Naive thymus-derived CD4-positive, alpha-beta T cell (primary cell): ENCODE results near the gene PSMB3. TPM values are rescaled to one million over a fixed set of nuclear protein-coding genes. Genes with fewer than 3 reads are reported as not detected.

Experiments used
- ATAC-seq: fragments of 150-1000 bp; cut with Tn5 transposase; 2 replicates; pipeline ENCODE4 v1.10.0; 2021; ENCODE audit warnings: mild to moderate bottlenecking, moderate library complexity
- CTCF ChIA-PET: fragments of 350-600 bp; sonication (Branson Sonifier 250); formaldehyde crosslinking; loops from one replicate; lab custom pipeline; 2021; ENCODE audit warnings: antibody characterized with exemption; lab: Charles Lee
- POLR2A ChIA-PET: fragments of 350-600 bp; sonication (Branson Sonifier 250); formaldehyde crosslinking; loops from one replicate; lab custom pipeline; 2021; ENCODE audit warnings: antibody characterized with exemption, inconsistent platforms; lab: Charles Lee
- DNase-seq, 9 donors: peaks; one replicate each; pipeline versions ENCODE4 v3.0.0 to v3.0.0-alpha.2; 2020 to 2022; ENCODE audit warnings: mixed read lengths in 1 of 9
- H3K27ac ChIP-seq: one replicate; pipeline ENCODE4 v1.7.0; 2013; ENCODE audit warnings: mild to moderate bottlenecking, low read depth, low read length, moderate library complexity
- H3K27me3 ChIP-seq, 2 donors: one replicate each; pipeline ENCODE4 v1.7.0; 2013; ENCODE audit warnings: low read length in 2 of 2, mild to moderate bottlenecking in 2 of 2, moderate library complexity in 2 of 2; ENCODE audit not compliant: control insufficient read depth in 2 of 2, insufficient read depth in 2 of 2
- H3K36me3 ChIP-seq, 3 experiments: 1 replicate in 2 of 3; 2 replicates in 1 of 3; pipeline ENCODE4 v1.7.0; 2013; ENCODE audit warnings: low read length in 3 of 3, mild to moderate bottlenecking in 3 of 3, moderate library complexity in 1 of 3; ENCODE audit not compliant: insufficient read depth in 3 of 3, control insufficient read depth in 2 of 3
- H3K4me1 ChIP-seq, 2 donors: one replicate each; pipeline ENCODE4 v1.7.0; 2013; ENCODE audit warnings: low read length in 2 of 2, mild to moderate bottlenecking in 2 of 2, moderate library complexity in 1 of 2; ENCODE audit not compliant: control insufficient read depth in 2 of 2, insufficient read depth in 2 of 2
- H3K4me3 ChIP-seq: 2 replicates; pipeline ENCODE4 v1.7.0; 2013; ENCODE audit warnings: mild to moderate bottlenecking, low read length
- H3K9me3 ChIP-seq, 3 experiments: 1 replicate in 2 of 3; 2 replicates in 1 of 3; pipeline ENCODE4 v1.7.0; 2013; ENCODE audit warnings: low read length in 3 of 3; ENCODE audit not compliant: control insufficient read depth in 2 of 3
- H3K27ac Mint-ChIP-seq, 9 donors: one replicate each; pipeline ENCODE4 v1.8.0; 2020 to 2022; ENCODE audit warnings: mixed read lengths in 9 of 9, mild to moderate bottlenecking in 8 of 9, moderate library complexity in 5 of 9, inconsistent platforms in 2 of 9
- H3K27me3 Mint-ChIP-seq, 5 donors: one replicate each; pipeline ENCODE4 v1.8.0; 2021 to 2022; ENCODE audit warnings: mixed read lengths in 5 of 5, mild to moderate bottlenecking in 1 of 5
- H3K36me3 Mint-ChIP-seq, 5 donors: one replicate each; pipeline ENCODE4 v1.8.0; 2020 to 2022; ENCODE audit warnings: mixed read lengths in 5 of 5, mild to moderate bottlenecking in 3 of 5, inconsistent platforms in 1 of 5
- H3K4me1 Mint-ChIP-seq, 7 donors: one replicate each; pipeline ENCODE4 v1.8.0; 2020 to 2022; ENCODE audit warnings: mixed read lengths in 7 of 7, mild to moderate bottlenecking in 3 of 7, inconsistent platforms in 1 of 7
- H3K4me3 Mint-ChIP-seq, 10 donors: one replicate each; pipeline ENCODE4 v1.8.0; 2020 to 2022; ENCODE audit warnings: mild to moderate bottlenecking in 10 of 10, mixed read lengths in 10 of 10, moderate library complexity in 6 of 10, inconsistent platforms in 2 of 10
- H3K9me3 Mint-ChIP-seq, 11 donors: one replicate each; pipeline ENCODE4 v1.8.0; 2020 to 2022; ENCODE audit warnings: mixed read lengths in 11 of 11, mild to moderate bottlenecking in 4 of 11, inconsistent platforms in 1 of 11, moderate library complexity in 1 of 11
- intact Hi-C, 2 donors: fragments of 100-400 bp; cut with micrococcal nuclease; formaldehyde crosslinking; loops; one replicate each; pipeline ENCODE4 v1.15.1; 2023
- polyA plus RNA-seq, 2 donors: library from polyadenylated mRNA; unstranded; fragments of 300-500 nt; fragmentation: Illumina TruSeq; gene quantifications; one replicate each; pipeline ENCODE4 v1.2.3, GENCODE V29; 2021
- total RNA-seq, 6 experiments: library from RNA in 5 of 6; stranded (reverse) in 5 of 6; gene quantifications; 1 replicate in 5 of 6; 2 replicates in 1 of 6; pipeline ENCODE4 v1.2.3 and lab custom pipeline; 2021 to 2026

PSMB3 gene
- total and polyA plus RNA-seq, 7 experiments from 2014 or later, result 60.8 to 410 (median 102) TPM

DNA sequence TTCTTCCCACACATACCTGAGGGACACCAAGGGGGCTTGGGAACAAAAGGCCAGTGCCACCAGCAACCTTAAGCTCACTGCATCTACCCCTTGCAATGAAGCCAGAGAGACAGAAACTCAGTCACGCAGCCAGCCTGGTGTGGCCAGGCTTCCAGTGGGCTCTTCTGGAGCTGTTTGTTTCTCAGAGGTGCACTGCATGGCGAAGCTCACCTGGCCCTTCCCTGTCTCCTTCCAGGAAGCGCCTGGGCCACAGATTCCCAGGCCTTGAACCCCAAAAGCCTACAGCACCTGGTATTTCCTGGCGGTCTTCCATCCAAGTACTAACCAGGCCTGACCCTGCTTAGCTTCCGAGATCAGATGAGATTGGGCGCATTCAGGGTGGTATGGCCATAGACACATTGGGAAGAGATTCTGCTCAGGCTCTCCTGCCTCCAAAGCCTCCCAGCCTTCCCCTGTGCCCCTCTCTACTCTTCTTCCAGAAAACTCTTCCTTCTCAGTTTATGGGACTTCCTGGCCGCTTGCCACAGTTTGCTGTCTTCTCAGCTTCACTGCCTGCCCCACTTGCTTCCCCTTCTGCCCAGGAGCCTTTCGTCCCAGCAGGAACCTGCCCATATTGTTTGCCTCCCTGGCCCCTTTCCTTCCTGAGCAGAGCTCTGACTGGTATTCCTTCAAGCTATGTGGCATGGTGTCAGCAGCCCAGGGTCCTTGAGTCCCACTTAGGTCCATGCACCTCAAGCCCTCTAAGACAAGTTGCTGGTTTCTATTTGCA, 20.8 kb upstream of the PSMB3 start:
- CTCF ChIA-PET, result interaction anchor here (1.0 to 2.3 kb wide), 7 partner anchors 21 to 221 kb away, joined by 3 to 19 read pairs (median 5); no protein-coding TSS in a partner anchor
- peak overlapping the region; percentile 67 to 99 (median 95) for H3K4me3 Mint-ChIP-seq
- intact Hi-C loops, result no loop called here
- no peaks in the 10 kb centered on the region for H3K9me3 ChIP-seq
- H3K36me3 ChIP-seq, result peaks cover 0 to 10% (median 0%) of the 10 kb centered on the region in 3 experiments
- H3K27ac ChIP-seq, result no peak overlapping the region
- H3K27ac Mint-ChIP-seq, result peak overlapping the region; percentile 42 to 97 (median 90)
- peaks cover 40 to 80% (median 75%) of the 10 kb centered on the region in 7 donors for H3K4me1 Mint-ChIP-seq
- ATAC-seq, result no peak
- H3K27me3 Mint-ChIP-seq, result peaks cover 0 to 2% (median 0%) of the 10 kb centered on the region in 5 donors
- H3K27me3 ChIP-seq, result no peaks in the 10 kb centered on the region
- peaks cover 0 to 18% (median 0%) of the 10 kb centered on the region in 5 donors for H3K36me3 Mint-ChIP-seq
- H3K9me3 Mint-ChIP-seq, result peaks cover 0 to 10% (median 0%) of the 10 kb centered on the region in 11 donors
- no peak overlapping the region for H3K4me3 ChIP-seq
- DNase-seq, result no peak
- POLR2A ChIA-PET, result interaction anchor here (0.6 to 3.1 kb wide), 12 partner anchors 12 to 202 kb away, joined by 3 to 18 read pairs (median 4); partner anchors contain the start of genes EPOP, MLLT6 and PSMB3
- H3K4me1 ChIP-seq, result peaks cover 44 to 48% of the 10 kb centered on the region in 2 donors

- ChIA-PET CTCF (interaction anchor here (5.7 kb wide), 1 partner anchor 55 kb away, joined by 78 read pairs; the partner anchor contains the start of gene EPOP), POLR2A (interaction anchor here (1.4 to 3.1 kb wide), 6 partner anchors 13 to 56 kb away, joined by 4 to 18 read pairs (median 6); partner anchors contain the start of genes MLLT6 and PSMB3)
- no peaks in the 10 kb centered on the region for H3K9me3 ChIP-seq
- no peaks in the 10 kb centered on the region for H3K27me3 ChIP-seq
- DNase-seq (no peak), ATAC-seq (no peak)
- intact Hi-C loops, result no loop called here
- Mint-ChIP-seq H3K9me3 (peaks cover 0 to 10% (median 0%) of the 10 kb centered on the region in 11 donors), H3K4me1 (peaks cover 37 to 71% (median 67%) of the 10 kb centered on the region in 7 donors), H3K27me3 (peaks cover 0 to 2% (median 0%) of the 10 kb centered on the region in 5 donors), H3K36me3 (peaks cover 0 to 17% (median 0%) of the 10 kb centered on the region in 5 donors), H3K4me3 (peak overlapping the region; percentile 11 to 99 (median 92)), H3K27ac (peak overlapping the region; percentile 42 to 97 (median 90))
- H3K4me1 ChIP-seq, result peaks cover 37 to 39% of the 10 kb centered on the region in 2 donors
- no peak overlapping the region for H3K4me3 ChIP-seq
- H3K36me3 ChIP-seq, result peaks cover 0 to 10% (median 0%) of the 10 kb centered on the region in 3 experiments
- H3K27ac ChIP-seq, result no peak overlapping the region
These were observed 19.9 kb upstream of the PSMB3 start for GRCh38 chr17:38732376-38733281.

GRCh38 chr17:38733282-38733981, 19.1 kb upstream of the PSMB3 start:
- peaks cover 0 to 10% (median 0%) of the 10 kb centered on the region in 3 experiments for H3K36me3 ChIP-seq
- H3K4me3 ChIP-seq, result no peak overlapping the region
- H3K9me3 ChIP-seq, result no peaks in the 10 kb centered on the region
- H3K27ac ChIP-seq, result no peak overlapping the region
- no peak for ATAC-seq
- peaks cover 29 to 31% of the 10 kb centered on the region in 2 donors for H3K4me1 ChIP-seq
- H3K4me3 Mint-ChIP-seq, result peak overlapping the region in 2 of 10 donors; percentile 3 to 55
- peaks cover 0 to 10% (median 0%) of the 10 kb centered on the region in 11 donors for H3K9me3 Mint-ChIP-seq
- CTCF ChIA-PET, result interaction anchor here (1.3 to 5.7 kb wide), 4 partner anchors 17 to 67 kb away, joined by 3 to 78 read pairs (median 5); partner anchors contain the start of gene EPOP
- peaks cover 0 to 9% (median 0%) of the 10 kb centered on the region in 5 donors for H3K36me3 Mint-ChIP-seq
- peak overlapping the region in 7 of 9 donors; percentile 30 to 93 (median 76) for H3K27ac Mint-ChIP-seq
- POLR2A ChIA-PET, result interaction anchor here (1.5 to 2.6 kb wide), 3 partner anchors 27 to 57 kb away, joined by 5 to 11 read pairs (median 6); partner anchors contain the start of gene MLLT6
- H3K27me3 Mint-ChIP-seq, result peaks cover 0 to 2% (median 0%) of the 10 kb centered on the region in 5 donors
- intact Hi-C loops, result no loop called here
- no peaks in the 10 kb centered on the region for H3K27me3 ChIP-seq
- DNase-seq, result no peak
- peaks cover 29 to 63% (median 59%) of the 10 kb centered on the region in 7 donors for H3K4me1 Mint-ChIP-seq

GRCh38 chr17:38733982-38734973, 18.3 kb upstream of the PSMB3 start:
- H3K27me3 ChIP-seq, result no peaks in the 10 kb centered on the region
- Mint-ChIP-seq H3K36me3 (peaks cover 0 to 6% (median 0%) of the 10 kb centered on the region in 5 donors), H3K4me3 (peak overlapping the region in 1 of 10 donors; percentile 44), H3K27me3 (peaks cover 0 to 2% (median 0%) of the 10 kb centered on the region in 5 donors), H3K9me3 (peaks cover 0 to 8% (median 0%) of the 10 kb centered on the region in 11 donors), H3K27ac (peak overlapping the region in 7 of 9 donors; percentile 4 to 89 (median 43)), H3K4me1 (peaks cover 26 to 54% (median 50%) of the 10 kb centered on the region in 7 donors)
- CTCF ChIA-PET, result interaction anchor here (0.6 to 5.7 kb wide), 19 partner anchors 9 to 387 kb away, joined by 3 to 78 read pairs (median 4); partner anchors contain the start of gene EPOP
- ATAC-seq (no peak), DNase-seq (peak in 3 of 9 donors; percentile 34 to 37 (median 36))
- H3K27ac ChIP-seq, result no peak overlapping the region
- peaks cover 0 to 10% (median 0%) of the 10 kb centered on the region in 3 experiments for H3K36me3 ChIP-seq
- no peak overlapping the region for H3K4me3 ChIP-seq
- POLR2A ChIA-PET, result interaction anchor here (1.5 to 2.6 kb wide), 5 partner anchors 28 to 62 kb away, joined by 3 to 11 read pairs (median 6); partner anchors contain the start of gene MLLT6
- intact Hi-C loops, result loop anchor here in 1 of 2 donors (1.0 kb wide), 1 partner anchor 18 kb away; the partner anchor contains the start of gene PSMB3
- H3K4me1 ChIP-seq, result peaks cover 20 to 22% of the 10 kb centered on the region in 2 donors
- H3K9me3 ChIP-seq, result no peaks in the 10 kb centered on the region
